Hepatocyte (in vitro differentiated cells): ENCODE measurements around the gene LNX2. TPM values are rescaled to one million over a fixed set of nuclear protein-coding genes. Genes with fewer than 3 reads are reported as not detected.

Source experiments
- DNase-seq: peaks from one replicate; pipeline ENCODE4 v3.0.0-alpha.2; 2016; ENCODE audit warnings: low spot score
- H2AFZ ChIP-seq: fragments of 200-600 bp; sonication (generic); 2 replicates; pipeline ENCODE4 v1.6.0; 2016; ENCODE audit warnings: antibody characterized with exemption, mild to moderate bottlenecking
- H3K27ac ChIP-seq: fragments of 200-600 bp; sonication (generic); 2 replicates; pipeline ENCODE4 v1.5.1; 2016; ENCODE audit warnings: mild to moderate bottlenecking
- H3K27me3 ChIP-seq: fragments of 200-600 bp; sonication (generic); 2 replicates; pipeline ENCODE4 v1.6.1; 2016
- H3K36me3 ChIP-seq: fragments of 200-600 bp; sonication (generic); replicated peaks from 2 replicates; pipeline ENCODE4 v1.5.1; 2016; ENCODE audit warnings: low read depth; ENCODE audit not compliant: insufficient read depth
- H3K4me1 ChIP-seq: fragments of 200-600 bp; sonication (generic); 2 replicates; pipeline ENCODE4 v1.5.1; 2016; ENCODE audit warnings: mild to moderate bottlenecking, moderate library complexity; ENCODE audit not compliant: insufficient read depth
- H3K4me2 ChIP-seq: fragments of 200-600 bp; sonication (generic); 2 replicates; pipeline ENCODE4 v1.6.0; 2016
- H3K4me3 ChIP-seq: fragments of 200-600 bp; sonication (generic); 2 replicates; pipeline ENCODE4 v1.5.1; 2016; ENCODE audit warnings: mild to moderate bottlenecking
- H3K79me2 ChIP-seq: fragments of 200-600 bp; sonication (generic); 2 replicates; pipeline ENCODE4 v1.6.0; 2017; ENCODE audit warnings: mild to moderate bottlenecking
- H3K9me2 ChIP-seq: fragments of 200-600 bp; sonication (generic); replicated peaks from 2 replicates; pipeline ENCODE4 v1.6.0; 2017; ENCODE audit warnings: mild to moderate bottlenecking; ENCODE audit not compliant: insufficient read depth
- H3K9me3 ChIP-seq: fragments of 200-600 bp; sonication (generic); 2 replicates; pipeline ENCODE4 v1.5.1; 2016; ENCODE audit warnings: low read depth, mild to moderate bottlenecking
- H4K20me1 ChIP-seq: fragments of 200-600 bp; sonication (generic); 2 replicates; pipeline ENCODE4 v1.6.0; 2016; ENCODE audit warnings: mild to moderate bottlenecking; ENCODE audit not compliant: insufficient read depth, poor library complexity, severe bottlenecking
- CTCF ChIP-seq: fragments of 200-600 bp; sonication (generic); IDR thresholded peaks from 2 replicates; pipeline ENCODE4 v1.5.1; 2016; ENCODE audit warnings: antibody characterized with exemption, mild to moderate bottlenecking; ENCODE audit not compliant: poor library complexity
- EZH2 ChIP-seq: fragments of 200-600 bp; sonication (generic); IDR thresholded peaks from 2 replicates; pipeline ENCODE4 v1.6.1; 2016; ENCODE audit warnings: antibody characterized with exemption, mild to moderate bottlenecking, borderline replicate concordance
- EZH2phosphoT487 ChIP-seq: fragments of 200-600 bp; sonication (generic); IDR thresholded peaks from one replicate; pipeline ENCODE4 v1.6.1; 2018; ENCODE audit warnings: antibody characterized with exemption, mild to moderate bottlenecking, low read depth, moderate library complexity; ENCODE audit not compliant: unreplicated experiment, severe bottlenecking
- WGBS: methylation state at CpG from one replicate; pipeline ENCODE4 v1.1.6; 2016; ENCODE audit warnings: low lambda C conversion rate; ENCODE audit errors: missing lambda C conversion rate; 5-methylcytosine and 5-hydroxymethylcytosine counted together
- polyA plus RNA-seq: library from polyadenylated mRNA; unstranded; fragments of >200 nt; fragmentation: Nextera tagmentation; extraction: Ambion mirVana; gene quantifications from 2 replicates; pipeline ENCODE4 v1.2.1, GENCODE V29; 2016
- total RNA-seq: library from RNA; depleted of rRNA; stranded (reverse); fragments of >200 nt; gene quantifications from 2 replicates; pipeline ENCODE4 v1.2.3, GENCODE V29; 2014

LNX2 gene
- total and polyA plus RNA-seq, 2 experiments from 2014 or later: 8.8 to 28.8 TPM

DNA sequence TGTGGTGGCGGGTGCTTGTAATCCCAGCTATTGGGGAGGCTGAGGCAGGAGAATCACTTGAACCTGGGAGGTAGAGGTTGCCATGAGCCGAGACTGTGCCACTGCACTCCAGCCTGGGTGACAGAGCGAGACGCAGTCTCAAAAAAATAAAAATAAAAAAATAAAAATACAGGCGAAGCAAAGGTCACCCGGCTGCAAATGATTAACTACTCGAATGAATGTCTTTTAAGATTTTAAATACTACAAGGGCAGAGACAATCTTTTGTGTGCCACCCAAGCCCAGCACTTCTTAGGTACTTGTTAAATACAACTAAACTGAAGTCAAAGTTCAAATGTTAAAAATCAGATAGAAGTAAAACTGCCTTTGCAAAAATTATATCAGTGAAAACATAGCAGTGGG, 6.7 kb downstream of the LNX2 start:
- H3K9me3 ChIP-seq: no peaks in the 10 kb centered on the region
- H2AFZ ChIP-seq: no peak overlapping the region
- no peaks in the 10 kb centered on the region for H3K36me3 ChIP-seq
- H3K4me3 ChIP-seq: no peak overlapping the region
- H3K27ac ChIP-seq: peak overlapping the region; percentile 54
- no peak for TF ChIP-seq EZH2phosphoT487
- TF ChIP-seq CTCF: no peak
- TF ChIP-seq EZH2: no peak
- H4K20me1 ChIP-seq: peaks cover 26% of the 10 kb centered on the region
- peaks cover 38% of the 10 kb centered on the region for H3K4me1 ChIP-seq
- WGBS: 85% methylated on average over 7 of the region's 7 CpGs
- peaks cover 100% of the 10 kb centered on the region for H3K79me2 ChIP-seq
- no peak for DNase-seq
- H3K4me2 ChIP-seq: peak overlapping the region; percentile 62
- H3K27me3 ChIP-seq: no peaks in the 10 kb centered on the region
- H3K9me2 ChIP-seq: no peaks in the 10 kb centered on the region

DNA sequence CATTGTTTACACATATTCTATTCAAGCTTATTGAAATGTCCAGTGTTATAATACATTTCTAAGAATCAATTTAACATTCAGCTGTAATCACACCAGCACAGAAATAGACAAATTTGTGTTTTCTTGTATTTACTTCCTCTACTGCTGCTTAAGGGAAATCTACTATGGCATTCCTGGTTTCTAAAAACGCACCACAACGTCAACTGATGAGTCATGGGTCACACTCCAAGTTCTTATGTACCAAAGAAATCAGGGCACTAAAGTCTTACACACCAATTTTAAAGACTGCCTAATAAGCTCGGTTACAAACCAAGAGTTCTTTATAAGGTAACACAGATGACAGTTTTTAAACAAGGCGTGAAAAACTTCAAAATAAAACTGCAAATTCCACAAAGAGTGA, 13.2 kb downstream of the LNX2 start:
- DNase-seq: peak; percentile 62
- peaks cover 16% of the 10 kb centered on the region for H3K4me1 ChIP-seq
- H3K4me2 ChIP-seq: peak overlapping the region; percentile 50

DNA sequence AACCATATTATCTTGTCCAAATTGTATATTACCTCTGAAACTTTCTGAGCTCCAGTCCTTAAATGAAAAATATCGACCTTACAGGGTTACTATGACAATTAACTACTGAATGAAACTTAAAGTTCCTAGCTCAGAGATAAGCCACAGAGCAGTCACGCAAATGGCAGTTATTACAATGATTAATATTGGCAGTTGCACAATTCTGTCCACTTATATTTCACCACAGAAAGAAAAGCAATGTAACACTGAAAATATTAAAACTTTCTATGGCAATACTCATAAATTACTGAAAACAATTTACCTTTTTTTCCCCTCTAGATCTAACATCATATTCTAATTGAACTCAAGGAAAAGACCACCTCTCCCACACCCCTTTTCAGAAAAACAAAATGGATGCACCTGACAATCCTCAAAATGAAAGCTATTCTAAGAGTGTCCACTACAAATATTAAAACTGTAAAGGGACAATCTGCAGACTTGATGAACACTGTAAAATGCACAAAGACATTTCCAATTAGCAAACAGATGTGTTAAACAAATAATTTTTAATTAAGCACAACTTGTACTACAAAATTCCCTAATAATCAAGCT, 14.6 kb downstream of the LNX2 start:
- Histone ChIP-seq H3K27ac (peak overlapping the region; percentile 73), H3K27me3 (no peaks in the 10 kb centered on the region), H3K4me1 (peaks cover 12% of the 10 kb centered on the region), H4K20me1 (peaks cover 5% of the 10 kb centered on the region), H2AFZ (no peak overlapping the region), H3K79me2 (peaks cover 98% of the 10 kb centered on the region), H3K9me3 (no peaks in the 10 kb centered on the region), H3K9me2 (no peaks in the 10 kb centered on the region), H3K4me2 (peak overlapping the region; percentile 2), H3K36me3 (no peaks in the 10 kb centered on the region), H3K4me3 (no peak overlapping the region)
- 60% methylated on average over 2 of the region's 2 CpGs for WGBS
- no peak for TF ChIP-seq EZH2phosphoT487
- no peak for TF ChIP-seq CTCF
- DNase-seq: no peak

More for the DNA sequence above, 13.2 kb downstream of the LNX2 start:
- H3K79me2 ChIP-seq: peaks cover 98% of the 10 kb centered on the region
- no peaks in the 10 kb centered on the region for H3K36me3 ChIP-seq
- TF ChIP-seq EZH2phosphoT487 (no peak), EZH2 (no peak), CTCF (no peak)
- no peaks in the 10 kb centered on the region for H3K9me3 ChIP-seq
- H3K9me2 ChIP-seq: no peaks in the 10 kb centered on the region
- no peak overlapping the region for H3K4me3 ChIP-seq
- peaks cover 5% of the 10 kb centered on the region for H4K20me1 ChIP-seq
- peak overlapping the region; percentile 73 for H3K27ac ChIP-seq
- H3K27me3 ChIP-seq: no peaks in the 10 kb centered on the region
- 46% methylated on average over 4 of the region's 4 CpGs for WGBS
- H2AFZ ChIP-seq: no peak overlapping the region
